GM23338 (cell line): ENCODE measurements around the gene RBM12. TPM values are rescaled to one million over a fixed set of nuclear protein-coding genes. Genes with fewer than 3 reads are reported as not detected.

ENCODE experiments used
- ATAC-seq: fragments of 200-7000 bp; cut with Tn5 transposase; 3 replicates; pipeline ENCODE4 v1.9.1; 2020
- DNase-seq: peaks from one replicate; pipeline ENCODE4 v3.0.0-alpha.2; 2015; ENCODE audit warnings: low spot score
- H2AFZ ChIP-seq: fragments of 200-600 bp; sonication (generic); 2 replicates; pipeline ENCODE4 v1.8.0; 2016; ENCODE audit warnings: antibody characterized with exemption, mild to moderate bottlenecking, moderate library complexity
- H3F3A ChIP-seq: fragments of 200-600 bp; sonication (generic); replicated peaks from 2 replicates; pipeline ENCODE4 v1.8.0; 2017; ENCODE audit warnings: antibody characterized with exemption, mixed run types, low read depth
- H3K27ac ChIP-seq: fragments of 200-600 bp; sonication (generic); 2 replicates; pipeline ENCODE4 v1.6.1; 2016; ENCODE audit warnings: low read depth
- H3K27me3 ChIP-seq: fragments of 200-600 bp; sonication (generic); 2 replicates; pipeline ENCODE4 v1.8.0; 2016; ENCODE audit warnings: mild to moderate bottlenecking, mixed run types, moderate library complexity; ENCODE audit not compliant: insufficient read depth
- H3K36me3 ChIP-seq: fragments of 200-600 bp; sonication (generic); 2 replicates; pipeline ENCODE4 v1.8.0; 2016; ENCODE audit warnings: mild to moderate bottlenecking; ENCODE audit not compliant: insufficient read depth
- H3K4me1 ChIP-seq: fragments of 200-600 bp; sonication (generic); 2 replicates; pipeline ENCODE4 v1.8.0; 2016; ENCODE audit warnings: mild to moderate bottlenecking, moderate library complexity; ENCODE audit not compliant: insufficient read depth
- H3K4me2 ChIP-seq: fragments of 200-600 bp; sonication (generic); 2 replicates; pipeline ENCODE4 v1.7.1; 2017; ENCODE audit warnings: mixed run types
- H3K4me3 ChIP-seq: fragments of 200-600 bp; sonication (generic); 2 replicates; pipeline ENCODE4 v1.6.1; 2016; ENCODE audit warnings: mixed run types
- H3K79me2 ChIP-seq: fragments of 200-600 bp; sonication (generic); replicated peaks from 2 replicates; pipeline ENCODE4 v1.8.0; 2017; ENCODE audit warnings: mild to moderate bottlenecking; ENCODE audit not compliant: insufficient read depth
- H3K9me2 ChIP-seq: fragments of 200-600 bp; sonication (generic); 2 replicates; pipeline ENCODE4 v1.8.0; 2017; ENCODE audit not compliant: insufficient read depth
- H4K20me1 ChIP-seq: fragments of 200-600 bp; sonication (generic); replicated peaks from 2 replicates; pipeline ENCODE4 v1.8.0; 2017; ENCODE audit warnings: mild to moderate bottlenecking; ENCODE audit not compliant: insufficient read depth
- H3K27ac Mint-ChIP-seq: 2 replicates; pipeline ENCODE4 v1.8.0; 2020; ENCODE audit warnings: inconsistent platforms, mild to moderate bottlenecking, moderate library complexity, mixed read lengths
- H3K27me3 Mint-ChIP-seq: 3 replicates; pipeline ENCODE4 v1.8.0; 2022; ENCODE audit warnings: low read depth, mild to moderate bottlenecking, moderate library complexity, mixed read lengths, inconsistent platforms; ENCODE audit not compliant: insufficient read depth, poor library complexity
- H3K36me3 Mint-ChIP-seq: 3 replicates; pipeline ENCODE4 v1.8.0; 2021; ENCODE audit warnings: low read depth, mild to moderate bottlenecking, inconsistent platforms, moderate library complexity, mixed read lengths
- H3K4me1 Mint-ChIP-seq: 3 replicates; pipeline ENCODE4 v1.8.0; 2020; ENCODE audit warnings: mild to moderate bottlenecking, inconsistent platforms, mixed read lengths
- H3K4me3 Mint-ChIP-seq: 3 replicates; pipeline ENCODE4 v1.8.0; 2021; ENCODE audit warnings: moderate library complexity, mild to moderate bottlenecking, inconsistent platforms, mixed read lengths
- H3K9me3 Mint-ChIP-seq: 3 replicates; pipeline ENCODE4 v1.8.0; 2020; ENCODE audit warnings: moderate library complexity, mild to moderate bottlenecking, inconsistent platforms, mixed read lengths
- CREB1 ChIP-seq: fragments of 250-450 bp; sonication (Bioruptor Pico); IDR thresholded peaks from 2 replicates; pipeline ENCODE4 v1.5.0; 2020; ENCODE audit warnings: low read depth, mild to moderate bottlenecking, moderate library complexity
- EZH2 ChIP-seq: fragments of 200-600 bp; sonication (generic); IDR thresholded peaks from one replicate; pipeline ENCODE4 v1.8.0; 2017; ENCODE audit warnings: antibody characterized with exemption, mild to moderate bottlenecking, low read depth; ENCODE audit not compliant: unreplicated experiment
- EZH2phosphoT487 ChIP-seq: fragments of 200-600 bp; sonication (generic); IDR thresholded peaks from one replicate; pipeline ENCODE4 v1.8.1; 2018; ENCODE audit warnings: antibody characterized with exemption; ENCODE audit not compliant: unreplicated experiment
- JUNB ChIP-seq: IDR thresholded peaks from one replicate; pipeline ENCODE4 v1.6.1; 2016; ENCODE audit warnings: antibody characterized with exemption; ENCODE audit not compliant: unreplicated experiment
- NANOG ChIP-seq: IDR thresholded peaks from 2 replicates; pipeline ENCODE4 v1.6.1; 2016; ENCODE audit warnings: antibody characterized with exemption, borderline replicate concordance
- POLR2AphosphoS5 ChIP-seq: IDR thresholded peaks from 2 replicates; pipeline ENCODE4 v1.6.1; 2016; ENCODE audit warnings: antibody characterized with exemption, low read depth
- STAT1 ChIP-seq: IDR thresholded peaks from one replicate; pipeline ENCODE4 v1.6.1; 2016; ENCODE audit warnings: antibody characterized with exemption; ENCODE audit not compliant: unreplicated experiment
- ZNF114 ChIP-seq: fragments of 250-450 bp; sonication (Bioruptor Pico); IDR thresholded peaks from 2 replicates; pipeline ENCODE4 v1.5.0; 2020; ENCODE audit warnings: mild to moderate bottlenecking, moderate library complexity
- ZNF331 ChIP-seq: fragments of 250-450 bp; sonication (Bioruptor Pico); IDR thresholded peaks from 2 replicates; pipeline ENCODE4 v1.5.0; 2020; ENCODE audit warnings: low read depth, mild to moderate bottlenecking, moderate library complexity
- polyA plus RNA-seq: library from polyadenylated mRNA; unstranded; fragments of >200 nt; fragmentation: Nextera tagmentation; extraction: Ambion mirVana; gene quantifications from 2 replicates; pipeline ENCODE4 v1.2.1, GENCODE V29; 2016
- total RNA-seq: library from RNA; depleted of rRNA; stranded (reverse); fragments of >200 nt; shearing (Covaris generic); gene quantifications from 2 replicates; pipeline ENCODE4 v1.2.3, GENCODE V29; 2014
- TF ChIP-seq, protein P1 (sequence below): fragments of 250-450 bp; sonication (Bioruptor Pico); IDR thresholded peaks from 2 replicates; pipeline ENCODE4 v1.5.0; 2020; ENCODE audit warnings: mild to moderate bottlenecking, moderate library complexity
- TF ChIP-seq, protein P2 (sequence below), 2 experiments: fragments of 200-600 bp in 1 of 2; sonication (generic) in 1 of 2; conservative IDR thresholded peaks; 2 replicates each; pipeline versions ENCODE4 v1.5.1 to v1.6.1; 2016 to 2017; ENCODE audit warnings: antibody characterized with exemption in 2 of 2, low read depth in 2 of 2, mild to moderate bottlenecking in 2 of 2, moderate library complexity in 1 of 2
- TF ChIP-seq, protein P3 (sequence below): IDR thresholded peaks from 2 replicates; pipeline ENCODE4 v1.6.1; 2016; ENCODE audit warnings: antibody characterized with exemption
- TF ChIP-seq, protein P4 (sequence below): IDR thresholded peaks from one replicate; pipeline ENCODE4 v1.6.1; 2018; ENCODE audit warnings: antibody characterized with exemption; ENCODE audit not compliant: unreplicated experiment

Gene RBM12
- total and polyA plus RNA-seq, 2 experiments from 2014 or later = 22.3 to 82.2 TPM

DNA sequence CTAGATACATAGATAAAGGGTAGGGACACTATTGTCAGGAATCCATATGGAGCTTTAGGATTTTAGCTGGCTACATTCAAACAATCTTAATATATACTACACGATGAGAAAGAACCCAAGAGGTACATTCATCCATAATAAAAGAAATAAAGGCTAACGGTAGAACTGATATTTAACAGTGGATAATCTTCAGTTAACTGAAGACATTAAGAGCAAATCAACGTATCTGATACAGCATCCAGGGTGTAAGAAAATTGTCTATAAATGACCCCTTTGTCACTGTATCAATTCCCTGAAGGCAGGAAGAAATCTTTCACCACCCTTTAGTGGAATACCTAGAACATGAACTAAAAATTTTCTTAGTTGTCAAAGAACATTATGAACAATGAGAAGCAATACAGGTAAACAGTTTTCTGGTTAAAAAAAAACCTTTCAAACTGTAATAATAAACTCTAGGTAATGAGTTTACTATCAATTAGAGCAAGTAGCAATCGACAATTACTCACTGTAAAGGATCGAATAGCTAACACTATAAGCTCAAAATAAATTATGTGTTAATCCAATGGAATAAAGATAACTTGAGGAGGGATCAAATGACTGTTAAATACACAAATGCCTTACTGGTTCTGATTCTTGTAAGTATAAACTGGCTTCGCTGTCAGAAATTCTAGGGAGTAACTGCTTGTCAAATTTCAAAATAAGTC lies 46.3 kb upstream of the RBM12 start:
- H3K4me1 Mint-ChIP-seq = no peaks in the 10 kb centered on the region
- Histone ChIP-seq H3K4me3 (no peak overlapping the region), H3F3A (peaks cover 43% of the 10 kb centered on the region), H3K4me2 (no peak overlapping the region), H2AFZ (no peak overlapping the region), H4K20me1 (peaks cover 63% of the 10 kb centered on the region), H3K9me2 (no peaks in the 10 kb centered on the region), H3K36me3 (peaks cover 96% of the 10 kb centered on the region), H3K4me1 (no peaks in the 10 kb centered on the region), H3K79me2 (peaks cover 67% of the 10 kb centered on the region), H3K27me3 (no peaks in the 10 kb centered on the region), H3K27ac (0 out of 2 replicates have a peak overlapping the region, but pooled peaks have one; percentile 50)
- H3K36me3 Mint-ChIP-seq = peaks cover 98% of the 10 kb centered on the region
- no peaks in the 10 kb centered on the region for H3K9me3 Mint-ChIP-seq
- DNase-seq = no peak
- no peak overlapping the region for H3K4me3 Mint-ChIP-seq
- no peak for TF ChIP-seq EZH2phosphoT487
- TF ChIP-seq CREB1 (CRISPR knock-in tag) = no peak
- TF ChIP-seq NANOG = no peak
- no peak for TF ChIP-seq ZNF114 (CRISPR knock-in tag)
- TF ChIP-seq, protein P1, sequence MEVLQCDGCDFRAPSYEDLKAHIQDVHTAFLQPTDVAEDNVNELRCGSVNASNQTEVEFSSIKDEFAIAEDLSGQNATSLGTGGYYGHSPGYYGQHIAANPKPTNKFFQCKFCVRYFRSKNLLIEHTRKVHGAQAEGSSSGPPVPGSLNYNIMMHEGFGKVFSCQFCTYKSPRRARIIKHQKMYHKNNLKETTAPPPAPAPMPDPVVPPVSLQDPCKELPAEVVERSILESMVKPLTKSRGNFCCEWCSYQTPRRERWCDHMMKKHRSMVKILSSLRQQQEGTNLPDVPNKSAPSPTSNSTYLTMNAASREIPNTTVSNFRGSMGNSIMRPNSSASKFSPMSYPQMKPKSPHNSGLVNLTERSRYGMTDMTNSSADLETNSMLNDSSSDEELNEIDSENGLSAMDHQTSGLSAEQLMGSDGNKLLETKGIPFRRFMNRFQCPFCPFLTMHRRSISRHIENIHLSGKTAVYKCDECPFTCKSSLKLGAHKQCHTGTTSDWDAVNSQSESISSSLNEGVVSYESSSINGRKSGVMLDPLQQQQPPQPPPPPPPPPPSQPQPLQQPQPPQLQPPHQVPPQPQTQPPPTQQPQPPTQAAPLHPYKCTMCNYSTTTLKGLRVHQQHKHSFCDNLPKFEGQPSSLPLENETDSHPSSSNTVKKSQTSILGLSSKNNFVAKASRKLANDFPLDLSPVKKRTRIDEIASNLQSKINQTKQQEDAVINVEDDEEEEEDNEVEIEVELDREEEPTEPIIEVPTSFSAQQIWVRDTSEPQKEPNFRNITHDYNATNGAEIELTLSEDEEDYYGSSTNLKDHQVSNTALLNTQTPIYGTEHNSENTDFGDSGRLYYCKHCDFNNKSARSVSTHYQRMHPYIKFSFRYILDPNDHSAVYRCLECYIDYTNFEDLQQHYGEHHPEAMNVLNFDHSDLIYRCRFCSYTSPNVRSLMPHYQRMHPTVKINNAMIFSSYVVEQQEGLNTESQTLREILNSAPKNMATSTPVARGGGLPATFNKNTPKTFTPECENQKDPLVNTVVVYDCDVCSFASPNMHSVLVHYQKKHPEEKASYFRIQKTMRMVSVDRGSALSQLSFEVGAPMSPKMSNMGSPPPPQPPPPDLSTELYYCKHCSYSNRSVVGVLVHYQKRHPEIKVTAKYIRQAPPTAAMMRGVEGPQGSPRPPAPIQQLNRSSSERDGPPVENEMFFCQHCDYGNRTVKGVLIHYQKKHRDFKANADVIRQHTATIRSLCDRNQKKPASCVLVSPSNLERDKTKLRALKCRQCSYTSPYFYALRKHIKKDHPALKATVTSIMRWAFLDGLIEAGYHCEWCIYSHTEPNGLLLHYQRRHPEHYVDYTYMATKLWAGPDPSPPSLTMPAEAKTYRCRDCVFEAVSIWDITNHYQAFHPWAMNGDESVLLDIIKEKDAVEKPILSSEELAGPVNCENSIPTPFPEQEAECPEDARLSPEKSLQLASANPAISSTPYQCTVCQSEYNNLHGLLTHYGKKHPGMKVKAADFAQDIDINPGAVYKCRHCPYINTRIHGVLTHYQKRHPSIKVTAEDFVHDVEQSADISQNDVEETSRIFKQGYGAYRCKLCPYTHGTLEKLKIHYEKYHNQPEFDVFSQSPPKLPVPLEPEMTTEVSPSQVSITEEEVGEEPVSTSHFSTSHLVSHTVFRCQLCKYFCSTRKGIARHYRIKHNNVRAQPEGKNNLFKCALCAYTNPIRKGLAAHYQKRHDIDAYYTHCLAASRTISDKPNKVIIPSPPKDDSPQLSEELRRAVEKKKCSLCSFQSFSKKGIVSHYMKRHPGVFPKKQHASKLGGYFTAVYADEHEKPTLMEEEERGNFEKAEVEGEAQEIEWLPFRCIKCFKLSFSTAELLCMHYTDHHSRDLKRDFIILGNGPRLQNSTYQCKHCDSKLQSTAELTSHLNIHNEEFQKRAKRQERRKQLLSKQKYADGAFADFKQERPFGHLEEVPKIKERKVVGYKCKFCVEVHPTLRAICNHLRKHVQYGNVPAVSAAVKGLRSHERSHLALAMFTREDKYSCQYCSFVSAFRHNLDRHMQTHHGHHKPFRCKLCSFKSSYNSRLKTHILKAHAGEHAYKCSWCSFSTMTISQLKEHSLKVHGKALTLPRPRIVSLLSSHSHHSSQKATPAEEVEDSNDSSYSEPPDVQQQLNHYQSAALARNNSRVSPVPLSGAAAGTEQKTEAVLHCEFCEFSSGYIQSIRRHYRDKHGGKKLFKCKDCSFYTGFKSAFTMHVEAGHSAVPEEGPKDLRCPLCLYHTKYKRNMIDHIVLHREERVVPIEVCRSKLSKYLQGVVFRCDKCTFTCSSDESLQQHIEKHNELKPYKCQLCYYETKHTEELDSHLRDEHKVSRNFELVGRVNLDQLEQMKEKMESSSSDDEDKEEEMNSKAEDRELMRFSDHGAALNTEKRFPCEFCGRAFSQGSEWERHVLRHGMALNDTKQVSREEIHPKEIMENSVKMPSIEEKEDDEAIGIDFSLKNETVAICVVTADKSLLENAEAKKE (CRISPR knock-in tag) = no peak
- no peak for TF ChIP-seq EZH2
- no peak for TF ChIP-seq STAT1
- TF ChIP-seq, protein P2, sequence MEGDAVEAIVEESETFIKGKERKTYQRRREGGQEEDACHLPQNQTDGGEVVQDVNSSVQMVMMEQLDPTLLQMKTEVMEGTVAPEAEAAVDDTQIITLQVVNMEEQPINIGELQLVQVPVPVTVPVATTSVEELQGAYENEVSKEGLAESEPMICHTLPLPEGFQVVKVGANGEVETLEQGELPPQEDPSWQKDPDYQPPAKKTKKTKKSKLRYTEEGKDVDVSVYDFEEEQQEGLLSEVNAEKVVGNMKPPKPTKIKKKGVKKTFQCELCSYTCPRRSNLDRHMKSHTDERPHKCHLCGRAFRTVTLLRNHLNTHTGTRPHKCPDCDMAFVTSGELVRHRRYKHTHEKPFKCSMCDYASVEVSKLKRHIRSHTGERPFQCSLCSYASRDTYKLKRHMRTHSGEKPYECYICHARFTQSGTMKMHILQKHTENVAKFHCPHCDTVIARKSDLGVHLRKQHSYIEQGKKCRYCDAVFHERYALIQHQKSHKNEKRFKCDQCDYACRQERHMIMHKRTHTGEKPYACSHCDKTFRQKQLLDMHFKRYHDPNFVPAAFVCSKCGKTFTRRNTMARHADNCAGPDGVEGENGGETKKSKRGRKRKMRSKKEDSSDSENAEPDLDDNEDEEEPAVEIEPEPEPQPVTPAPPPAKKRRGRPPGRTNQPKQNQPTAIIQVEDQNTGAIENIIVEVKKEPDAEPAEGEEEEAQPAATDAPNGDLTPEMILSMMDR (conservative IDR thresholded peaks at IDR 0.05; ENCODE audit: low read depth in 2 of 2) = no peak
- TF ChIP-seq, protein P3, sequence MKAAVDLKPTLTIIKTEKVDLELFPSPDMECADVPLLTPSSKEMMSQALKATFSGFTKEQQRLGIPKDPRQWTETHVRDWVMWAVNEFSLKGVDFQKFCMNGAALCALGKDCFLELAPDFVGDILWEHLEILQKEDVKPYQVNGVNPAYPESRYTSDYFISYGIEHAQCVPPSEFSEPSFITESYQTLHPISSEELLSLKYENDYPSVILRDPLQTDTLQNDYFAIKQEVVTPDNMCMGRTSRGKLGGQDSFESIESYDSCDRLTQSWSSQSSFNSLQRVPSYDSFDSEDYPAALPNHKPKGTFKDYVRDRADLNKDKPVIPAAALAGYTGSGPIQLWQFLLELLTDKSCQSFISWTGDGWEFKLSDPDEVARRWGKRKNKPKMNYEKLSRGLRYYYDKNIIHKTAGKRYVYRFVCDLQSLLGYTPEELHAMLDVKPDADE = no peak
- TF ChIP-seq, protein P4, sequence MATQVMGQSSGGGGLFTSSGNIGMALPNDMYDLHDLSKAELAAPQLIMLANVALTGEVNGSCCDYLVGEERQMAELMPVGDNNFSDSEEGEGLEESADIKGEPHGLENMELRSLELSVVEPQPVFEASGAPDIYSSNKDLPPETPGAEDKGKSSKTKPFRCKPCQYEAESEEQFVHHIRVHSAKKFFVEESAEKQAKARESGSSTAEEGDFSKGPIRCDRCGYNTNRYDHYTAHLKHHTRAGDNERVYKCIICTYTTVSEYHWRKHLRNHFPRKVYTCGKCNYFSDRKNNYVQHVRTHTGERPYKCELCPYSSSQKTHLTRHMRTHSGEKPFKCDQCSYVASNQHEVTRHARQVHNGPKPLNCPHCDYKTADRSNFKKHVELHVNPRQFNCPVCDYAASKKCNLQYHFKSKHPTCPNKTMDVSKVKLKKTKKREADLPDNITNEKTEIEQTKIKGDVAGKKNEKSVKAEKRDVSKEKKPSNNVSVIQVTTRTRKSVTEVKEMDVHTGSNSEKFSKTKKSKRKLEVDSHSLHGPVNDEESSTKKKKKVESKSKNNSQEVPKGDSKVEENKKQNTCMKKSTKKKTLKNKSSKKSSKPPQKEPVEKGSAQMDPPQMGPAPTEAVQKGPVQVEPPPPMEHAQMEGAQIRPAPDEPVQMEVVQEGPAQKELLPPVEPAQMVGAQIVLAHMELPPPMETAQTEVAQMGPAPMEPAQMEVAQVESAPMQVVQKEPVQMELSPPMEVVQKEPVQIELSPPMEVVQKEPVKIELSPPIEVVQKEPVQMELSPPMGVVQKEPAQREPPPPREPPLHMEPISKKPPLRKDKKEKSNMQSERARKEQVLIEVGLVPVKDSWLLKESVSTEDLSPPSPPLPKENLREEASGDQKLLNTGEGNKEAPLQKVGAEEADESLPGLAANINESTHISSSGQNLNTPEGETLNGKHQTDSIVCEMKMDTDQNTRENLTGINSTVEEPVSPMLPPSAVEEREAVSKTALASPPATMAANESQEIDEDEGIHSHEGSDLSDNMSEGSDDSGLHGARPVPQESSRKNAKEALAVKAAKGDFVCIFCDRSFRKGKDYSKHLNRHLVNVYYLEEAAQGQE = no peak
- TF ChIP-seq ZNF331 (CRISPR knock-in tag) = no peak
- TF ChIP-seq POLR2AphosphoS5 = no peak
- no peak for TF ChIP-seq JUNB
- peaks cover 10% of the 10 kb centered on the region for H3K27me3 Mint-ChIP-seq
- ATAC-seq = no peak
- no peak overlapping the region for H3K27ac Mint-ChIP-seq
